ENCODE data around the gene ZNF630. TPM values are rescaled to one million over a fixed set of nuclear protein-coding genes. Genes with fewer than 3 reads are reported as not detected.
"Not testable (repeated sequence)": the region's sequence is repeated elsewhere in the genome, so short reads cannot be mapped to it uniquely, and the experiment has no call there.

Gene ZNF630
- total RNA-seq, 1 donor from 2014 or later: 2.4 TPM

DNA sequence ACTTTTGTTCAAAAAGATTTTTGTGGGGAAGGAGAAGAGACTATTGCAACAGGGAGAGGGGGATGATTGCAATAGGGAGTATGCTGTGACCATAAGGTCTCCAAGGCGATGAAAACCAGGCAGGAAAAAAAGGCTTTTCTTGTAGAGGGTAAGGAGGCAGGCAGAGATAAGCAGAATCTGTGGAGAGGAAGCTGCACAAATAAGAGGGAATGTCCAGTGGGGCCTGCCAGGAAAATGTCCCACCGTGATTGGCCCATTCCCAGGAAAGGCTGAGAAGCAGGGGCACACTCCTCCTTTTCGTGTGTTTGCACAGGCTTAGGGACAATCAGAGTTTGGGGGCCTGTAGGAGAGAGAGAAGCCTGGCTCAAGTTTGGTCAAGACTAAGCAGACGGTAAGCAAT, 35.5 kb downstream of the ZNF630 start:
- DNase-seq (ENCODE audit: missing footprints) (no peak), ATAC-seq (no peak)
- intact Hi-C loops (cut with DNase I): no loop called here

DNA sequence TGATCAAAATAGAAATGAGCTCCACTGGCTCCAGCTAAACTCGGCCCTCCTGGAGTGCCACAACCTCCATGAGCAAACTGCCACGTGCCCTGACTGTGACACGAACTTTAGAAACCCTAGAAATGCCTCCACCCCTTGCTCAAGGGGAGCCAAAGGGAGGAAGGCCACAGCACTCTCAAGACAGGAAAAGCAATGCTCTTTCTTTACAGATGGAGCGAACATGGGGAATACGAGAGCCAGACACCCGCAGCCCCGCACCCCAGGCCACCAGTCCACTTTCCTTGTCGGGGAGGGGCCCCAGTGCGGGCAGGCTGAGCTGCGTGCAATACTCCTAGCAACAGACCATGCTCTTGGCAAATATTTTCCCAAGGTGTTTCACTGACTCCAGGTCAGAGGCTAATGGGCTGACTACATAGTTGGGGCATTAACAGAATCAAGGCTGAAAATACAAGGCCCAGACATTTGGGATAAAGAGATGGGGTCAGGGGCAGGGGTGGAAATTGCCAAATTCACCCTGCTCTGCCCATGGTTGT, 40.7 kb downstream of the ZNF630 start:
- ATAC-seq; intact Hi-C loops (cut with DNase I); DNase-seq (ENCODE audit: missing footprints): not testable (repeated sequence)

DNA sequence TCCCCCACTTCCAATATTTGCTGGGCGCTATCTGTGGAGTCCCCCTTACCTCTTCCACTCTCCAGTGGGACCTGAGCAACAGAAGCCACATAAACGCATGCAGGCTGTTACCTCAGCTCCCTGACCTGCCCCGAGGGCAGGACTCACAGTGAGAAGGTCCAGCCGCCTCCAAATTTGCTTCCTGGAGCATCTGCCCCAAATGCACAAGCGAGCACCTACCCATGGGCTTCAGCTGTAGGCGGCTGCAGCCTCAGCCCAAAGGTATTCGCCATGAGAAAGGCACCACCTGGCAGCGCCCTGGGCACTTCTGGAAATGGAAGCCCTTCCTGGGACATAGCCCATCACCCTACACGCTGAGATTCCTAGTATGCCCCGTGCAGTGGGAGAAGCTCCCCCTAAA, 41.2 kb downstream of the ZNF630 start:
- DNase-seq (ENCODE audit: missing footprints) (no peak), ATAC-seq (no peak)
- intact Hi-C loops (cut with DNase I): no loop called here

DNA sequence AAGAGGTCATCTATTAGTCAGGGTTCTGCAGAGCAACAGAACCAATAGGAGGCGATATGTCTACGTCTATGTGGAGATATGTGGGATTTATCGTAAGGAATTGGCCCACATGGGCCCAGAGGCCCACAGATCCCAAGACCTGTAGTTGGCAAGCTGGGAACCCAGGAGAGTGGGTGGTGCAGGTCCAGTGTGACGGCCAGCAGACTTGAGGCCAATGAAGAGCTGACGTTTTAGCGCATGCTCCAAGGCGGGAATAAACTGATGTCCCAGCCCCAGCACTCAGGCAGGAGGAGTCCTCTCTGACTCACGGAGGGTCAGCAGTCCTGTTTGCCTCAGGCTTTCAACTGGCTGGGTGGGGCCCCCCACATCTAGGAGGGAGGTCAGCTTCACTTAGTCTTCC, 43.3 kb downstream of the ZNF630 start:
- intact Hi-C loops (cut with DNase I): loop anchor here (5.0 to 10.0 kb wide), 3 partner anchors 191 to 836 kb away; partner anchors contain the start of genes ELK1, UBA1, UXT and ZNF81
- ATAC-seq: no peak
- DNase-seq (ENCODE audit: missing footprints): no peak

DNA sequence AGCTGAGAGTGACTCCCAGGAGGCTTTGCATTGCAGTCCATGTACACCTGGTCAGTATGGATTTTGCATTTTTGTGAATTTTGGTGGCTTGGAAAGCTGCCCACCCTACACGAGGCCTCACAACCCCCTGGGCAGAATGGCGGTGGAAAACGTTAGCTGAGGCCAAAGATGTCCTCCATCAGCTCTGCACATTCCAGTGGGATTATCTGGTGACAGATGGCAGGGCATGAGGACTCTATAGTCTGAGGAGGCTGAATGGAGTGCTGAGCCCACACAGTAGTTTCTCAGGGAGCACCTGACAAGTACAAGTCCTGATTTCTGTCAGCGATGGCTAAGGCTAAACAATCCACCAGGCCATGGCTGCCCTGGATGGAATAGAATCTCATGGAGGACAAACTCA, 43.9 kb downstream of the ZNF630 start:
- not testable (repeated sequence) for ATAC-seq; DNase-seq (ENCODE audit: missing footprints)
- intact Hi-C loops (cut with DNase I): loop anchor here (5.0 to 10.0 kb wide), 3 partner anchors 190 to 835 kb away; partner anchors contain the start of genes ELK1, UBA1, UXT and ZNF81

DNA sequence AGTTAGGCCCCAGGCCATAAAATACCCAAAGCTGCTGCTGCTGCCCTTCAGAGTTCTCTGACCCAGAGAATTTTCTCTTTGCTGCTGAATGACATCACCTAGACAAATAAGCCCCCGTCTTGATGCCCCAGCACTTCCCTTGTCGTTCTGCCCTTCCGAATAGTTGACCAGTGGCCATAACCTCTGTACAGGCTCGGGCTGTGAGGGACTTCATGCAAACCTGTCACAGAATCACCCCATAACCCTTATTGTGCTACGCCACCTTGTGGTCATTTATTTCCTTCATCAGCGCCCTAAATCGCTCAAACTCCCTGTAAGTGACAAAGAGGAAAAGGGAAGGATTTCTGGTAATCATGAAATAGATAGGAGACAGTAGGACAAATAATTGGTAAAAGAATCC, 45.9 kb downstream of the ZNF630 start:
- intact Hi-C loops (cut with DNase I): loop anchor here (2.0 to 10.0 kb wide), 5 partner anchors 171 to 833 kb away; partner anchors contain the start of genes ELK1, UBA1, UXT and ZNF81
- peak; percentile 67 for ATAC-seq
- DNase-seq (ENCODE audit: missing footprints): no peak

DNA sequence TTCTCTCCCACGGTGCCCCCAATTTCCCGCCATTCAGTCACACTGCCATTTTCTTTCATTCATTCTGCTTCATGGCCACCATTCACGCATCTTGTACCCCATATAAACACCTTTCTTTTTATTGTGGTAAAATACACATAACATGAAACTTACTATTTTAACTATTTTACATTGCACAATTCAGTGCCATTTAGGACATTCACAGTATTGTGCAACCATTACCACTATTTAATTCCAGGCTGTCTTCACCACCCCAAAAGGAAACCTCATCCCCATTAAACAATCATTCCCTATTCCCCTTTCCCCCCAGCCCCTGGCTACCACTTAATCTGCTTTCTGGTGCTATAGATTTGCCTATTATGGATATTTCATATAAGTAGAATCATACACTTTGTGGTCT, 48.7 kb downstream of the ZNF630 start:
- intact Hi-C loops (cut with DNase I): loop anchor here (10.0 kb wide), 1 partner anchor 368 kb away; the partner anchor contains the start of genes ELK1 and UXT
- ATAC-seq (no peak), DNase-seq (ENCODE audit: missing footprints) (no peak)

DNA sequence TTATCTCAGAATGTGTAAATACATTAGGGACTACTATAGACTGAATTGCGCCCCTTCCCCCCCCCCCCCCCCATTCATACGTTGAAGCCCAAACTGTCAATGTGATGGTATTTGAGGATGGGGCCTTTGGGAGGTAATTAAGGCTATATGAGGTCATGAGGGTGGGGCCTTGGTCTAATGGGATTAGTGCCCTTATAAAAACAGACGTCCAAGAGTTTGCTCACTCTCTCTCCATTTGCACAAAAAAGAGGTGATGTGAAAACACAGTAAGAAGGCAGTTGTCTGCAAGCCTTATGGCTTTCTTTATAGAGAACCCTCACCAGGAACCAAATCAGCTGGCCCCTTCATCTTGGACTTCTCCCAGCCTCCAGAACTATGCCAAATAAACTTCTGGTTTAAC, 49.3 kb downstream of the ZNF630 start:
- intact Hi-C loops (cut with DNase I): loop anchor here (10.0 kb wide), 1 partner anchor 367 kb away; the partner anchor contains the start of genes ELK1 and UXT
- DNase-seq (ENCODE audit: missing footprints) (no peak), ATAC-seq (no peak)

DNA sequence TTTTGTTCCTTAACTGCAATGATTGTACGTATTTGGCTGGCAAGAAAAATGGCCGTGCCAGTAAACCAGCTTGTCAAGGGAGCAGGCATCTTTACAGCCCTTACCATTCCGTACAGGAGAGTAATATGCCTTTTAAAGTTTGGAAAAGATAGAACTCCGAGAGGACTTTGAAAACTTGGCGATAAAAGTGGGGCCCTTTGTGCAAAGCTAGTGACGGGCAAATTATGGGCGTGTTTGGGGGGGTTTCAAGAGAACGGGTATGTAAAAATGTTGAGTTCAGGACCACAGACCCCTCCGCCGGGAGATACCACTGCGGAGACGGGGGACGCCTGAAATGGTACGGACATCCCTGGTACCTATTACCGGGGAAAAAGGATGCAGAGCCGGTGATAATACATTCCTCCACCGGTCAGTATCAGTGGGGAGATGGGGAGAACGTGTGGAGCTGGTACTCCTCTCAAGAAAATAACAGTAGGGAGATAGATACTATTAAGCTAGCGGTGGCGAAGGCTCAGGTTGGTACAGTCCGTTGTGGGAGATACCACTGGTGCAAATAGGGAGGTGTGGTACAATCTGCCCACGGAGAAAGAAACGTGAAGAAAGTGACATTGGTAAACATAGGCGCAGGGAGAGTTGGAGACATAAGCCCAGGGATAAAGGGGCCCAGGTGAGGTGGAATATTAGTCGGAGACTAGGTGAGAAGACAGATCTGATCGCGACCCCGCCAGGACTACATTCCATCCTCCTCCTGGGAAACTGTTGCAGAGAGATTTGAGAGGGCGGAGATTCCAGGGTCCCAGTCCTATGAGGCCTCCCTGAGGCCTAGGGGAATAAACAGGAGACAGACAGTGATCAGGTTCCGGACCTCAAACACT, 50.2 kb downstream of the ZNF630 start:
- intact Hi-C loops (cut with DNase I): loop anchor here (10.0 kb wide), 1 partner anchor 366 kb away; the partner anchor contains the start of genes ELK1 and UXT
- DNase-seq (ENCODE audit: missing footprints) (peak; percentile 81), ATAC-seq (peak; percentile 90)

DNA sequence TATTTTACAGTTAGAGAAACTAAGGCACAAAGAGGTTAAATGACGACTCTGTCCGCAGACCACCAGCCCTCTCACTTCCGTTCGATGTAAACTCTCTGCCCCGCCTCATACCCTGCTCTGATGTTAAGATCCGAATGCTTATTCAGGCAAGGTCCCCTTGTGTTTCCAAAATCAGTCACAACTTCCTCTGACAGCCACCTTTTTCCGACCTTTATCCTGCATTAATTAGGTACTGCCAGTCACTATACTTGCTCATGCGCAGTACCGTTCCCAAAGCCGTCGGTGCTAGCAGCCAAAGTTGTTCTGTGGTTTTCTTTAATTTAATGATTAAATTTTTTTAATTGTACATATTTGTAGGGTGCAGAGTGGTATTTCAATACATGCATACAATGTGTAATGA, 51.0 kb downstream of the ZNF630 start:
- ATAC-seq: not testable (repeated sequence)

DNA sequence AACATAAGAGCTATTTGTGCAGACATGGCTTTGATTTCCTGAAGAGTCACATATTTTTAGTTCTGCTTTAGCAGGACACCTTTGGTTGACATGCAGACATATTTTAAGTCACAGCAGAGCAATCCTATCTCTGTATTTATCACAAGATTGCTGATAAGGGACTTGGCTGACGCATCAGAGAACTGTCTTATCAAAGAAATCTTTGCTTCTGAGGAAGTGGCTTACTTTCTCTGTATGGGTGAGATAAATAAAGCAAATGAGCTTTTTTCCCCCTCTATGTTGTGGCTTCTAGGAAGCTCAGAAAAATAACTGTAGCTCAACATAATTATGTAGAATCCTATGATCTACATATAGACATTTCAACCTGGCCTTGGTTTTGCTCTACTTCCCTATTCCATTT, 51.5 kb downstream of the ZNF630 start:
- DNase-seq (ENCODE audit: missing footprints); ATAC-seq: not testable (repeated sequence)
- intact Hi-C loops (cut with DNase I): loop anchor here (10.0 kb wide), 1 partner anchor 365 kb away; the partner anchor contains the start of genes ELK1 and UXT

More for the DNA sequence above, 51.0 kb downstream of the ZNF630 start:
- DNase-seq (ENCODE audit: missing footprints): not testable (repeated sequence)
- intact Hi-C loops (cut with DNase I): loop anchor here (10.0 kb wide), 1 partner anchor 366 kb away; the partner anchor contains the start of genes ELK1 and UXT

DNA sequence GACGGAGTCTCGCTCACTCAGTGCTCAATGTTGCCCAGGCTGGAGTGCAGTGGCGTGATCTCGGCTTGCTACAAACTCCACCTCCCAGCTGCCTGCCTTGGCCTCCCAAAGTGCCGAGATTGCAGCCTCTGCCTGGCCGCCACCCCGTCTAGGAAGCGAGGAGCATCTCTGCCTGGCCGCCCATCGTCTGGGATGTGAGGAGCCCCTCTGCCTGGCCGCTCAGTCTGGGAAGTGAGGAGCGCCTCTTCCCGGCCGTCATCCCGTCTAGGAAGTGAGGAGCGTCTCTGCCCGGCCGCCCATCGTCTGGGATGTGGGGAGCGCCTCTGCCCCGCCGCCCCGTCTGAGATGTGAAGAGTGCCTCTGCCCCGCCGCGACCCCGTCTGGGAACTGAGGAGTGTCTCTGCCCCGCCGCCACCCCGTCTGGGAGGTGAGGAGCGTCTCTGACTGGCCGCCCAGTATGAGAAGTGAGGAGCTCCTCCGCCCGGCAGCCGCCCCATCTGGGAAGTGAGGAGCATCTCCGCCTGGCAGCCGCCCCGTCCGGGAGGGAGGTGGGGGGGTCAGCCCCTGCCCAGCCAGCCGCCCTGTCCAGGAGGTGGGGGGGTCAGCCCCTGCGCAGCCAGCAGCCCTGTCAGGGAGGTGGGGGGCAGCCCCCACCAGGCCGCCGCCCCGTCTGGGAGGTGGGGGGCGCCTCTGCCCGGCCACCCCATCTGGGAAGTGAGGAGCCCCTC, 54.7 kb downstream of the ZNF630 start:
- ATAC-seq; DNase-seq (ENCODE audit: missing footprints); intact Hi-C loops (cut with DNase I): not testable (repeated sequence)

DNA sequence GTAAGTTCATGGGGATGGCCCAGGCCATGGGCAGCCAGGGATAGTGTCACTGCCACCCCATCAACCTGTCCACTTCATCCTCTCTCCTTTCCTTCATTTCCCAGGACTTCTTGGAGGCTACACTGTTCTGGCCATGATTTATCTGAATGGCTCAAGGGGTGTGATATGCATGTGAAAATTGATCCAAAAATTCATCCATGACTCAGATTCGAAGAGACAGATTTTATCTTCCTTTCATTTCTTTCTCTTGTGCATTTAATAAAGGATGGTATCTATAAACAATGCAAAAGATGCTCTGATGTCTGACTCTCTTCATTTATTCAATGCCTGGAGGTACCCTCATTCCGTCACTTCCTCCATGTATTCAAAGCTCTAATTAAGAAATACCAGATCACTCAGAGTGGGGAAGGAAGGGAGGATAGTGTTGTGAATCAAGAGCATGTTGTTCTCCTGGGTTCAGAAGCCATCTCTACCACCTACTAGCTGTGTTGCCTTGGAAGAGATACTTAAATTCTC, 61.9 kb downstream of the ZNF630 start:
- intact Hi-C loops (cut with DNase I); DNase-seq (ENCODE audit: missing footprints); ATAC-seq: not testable (repeated sequence)

Other genes with a start within 250 kb of the ZNF630 start
- 5.0 TPM for gene ZNF81, start 234.7 kb downstream of the ZNF630 start, total RNA-seq
- 3.5 TPM for gene ZNF182, start 67.7 kb downstream of the ZNF630 start, total RNA-seq
- gene SPACA5, start 64.7 kb downstream of the ZNF630 start, total RNA-seq: not detected
- not detected for gene SPACA5B, start 59.0 kb upstream of the ZNF630 start, total RNA-seq
- gene SSX5, start 125.2 kb upstream of the ZNF630 start, total RNA-seq: not detected
- gene SSX1, start 183.8 kb upstream of the ZNF630 start, total RNA-seq: not detected